ENCODE measurements around the gene MYO9A.

DNA sequence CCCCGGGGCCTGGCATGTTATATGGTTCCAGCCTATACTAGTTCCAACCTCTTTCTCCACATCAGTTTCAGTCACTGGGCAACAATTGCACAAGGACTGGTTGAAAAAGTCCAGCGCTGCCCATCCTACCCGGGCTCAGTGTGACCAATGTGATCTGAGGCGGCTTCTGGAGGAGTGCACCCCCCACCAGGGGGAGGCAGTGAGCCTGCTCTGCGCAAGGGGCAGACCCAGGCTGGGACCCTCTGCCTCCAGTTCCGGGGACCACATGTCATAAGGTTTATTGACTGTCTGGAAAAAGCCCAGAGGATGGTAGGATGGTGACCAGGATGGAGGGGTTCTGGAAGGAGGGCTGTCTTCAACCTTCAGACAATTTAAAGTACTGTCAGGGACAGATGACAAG, 333.2 kb downstream of the MYO9A start:
- TF ChIP-seq CTCF (conservative IDR thresholded peaks at IDR 0.05; ENCODE audit: low read depth, low read length): peak; percentile 68
- TF ChIP-seq EZH2 (IDR thresholded peaks at IDR 0.05; ENCODE audit: borderline replicate concordance, low read depth, low read length, poor library complexity, severe bottlenecking): no peak
